ENCODE results near the gene PSMC1.

PSMC1 gene

GRCh38 chr14:90303473-90303872 lies 47.1 kb downstream of the PSMC1 start:
- no peak for TF ChIP-seq CTCF (IDR thresholded peaks at IDR 0.05)
- TF ChIP-seq ZFX (IDR thresholded peaks at IDR 0.05; ENCODE audit: borderline replicate concordance), result no peak
- H3K27ac ChIP-seq, result no peak overlapping the region

- TF ChIP-seq CTCF (IDR thresholded peaks at IDR 0.05) (no peak), ZFX (IDR thresholded peaks at IDR 0.05; ENCODE audit: borderline replicate concordance) (no peak)
- H3K27ac ChIP-seq, result no peak overlapping the region
Measured at GRCh38 chr14:90304502-90304901, 48.1 kb downstream of the PSMC1 start.

- H3K27ac ChIP-seq, result no peak overlapping the region
Measured at GRCh38 chr14:90305176-90305601, 48.8 kb downstream of the PSMC1 start.

GRCh38 chr14:90308561-90308960 lies 52.2 kb downstream of the PSMC1 start:
- no peak for TF ChIP-seq CTCF (IDR thresholded peaks at IDR 0.05)
- no peak for TF ChIP-seq ZFX (IDR thresholded peaks at IDR 0.05; ENCODE audit: borderline replicate concordance)
- H3K27ac ChIP-seq, result no peak overlapping the region

More at GRCh38 chr14:90305176-90305601, 48.8 kb downstream of the PSMC1 start:
- TF ChIP-seq CTCF (IDR thresholded peaks at IDR 0.05) (no peak), ZFX (IDR thresholded peaks at IDR 0.05; ENCODE audit: borderline replicate concordance) (no peak)

GRCh38 chr14:90317286-90317685 lies 60.9 kb downstream of the PSMC1 start:
- no peak for TF ChIP-seq ZFX (IDR thresholded peaks at IDR 0.05; ENCODE audit: borderline replicate concordance)
- no peak for TF ChIP-seq CTCF (IDR thresholded peaks at IDR 0.05)
- H3K27ac ChIP-seq, result no peak overlapping the region

GRCh38 chr14:90318016-90318415 lies 61.7 kb downstream of the PSMC1 start:
- TF ChIP-seq ZFX (IDR thresholded peaks at IDR 0.05; ENCODE audit: borderline replicate concordance), result no peak
- TF ChIP-seq CTCF (IDR thresholded peaks at IDR 0.05), result no peak
- H3K27ac ChIP-seq, result no peak overlapping the region

GRCh38 chr14:90319173-90319572 lies 62.8 kb downstream of the PSMC1 start:
- no peak for TF ChIP-seq ZFX (IDR thresholded peaks at IDR 0.05; ENCODE audit: borderline replicate concordance)
- no peak for TF ChIP-seq CTCF (IDR thresholded peaks at IDR 0.05)
- no peak overlapping the region for H3K27ac ChIP-seq

Measured in 22Rv1 (cell line).